Transverse colon (tissue), 4 donors: ENCODE data around the gene CLIP1. TPM values are rescaled to one million over a fixed set of nuclear protein-coding genes. Genes with fewer than 3 reads are reported as not detected.

Experiments used
- DNase-seq: peaks from one replicate; pipeline ENCODE4 v3.0.0-alpha.2; 2019
- H3K27ac ChIP-seq, 4 donors: fragments of 200-600 bp; sonication (generic); 2 replicates each; pipeline ENCODE4 v1.5.1; 2016 to 2018; ENCODE audit warnings: inconsistent platforms in 4 of 4
- H3K27me3 ChIP-seq: fragments of 200-600 bp; sonication (generic); 2 replicates; pipeline ENCODE4 v1.5.1; 2017; ENCODE audit warnings: inconsistent platforms
- H3K36me3 ChIP-seq, 4 donors: fragments of 200-600 bp; sonication (generic); 2 replicates each; pipeline ENCODE4 v1.5.1; 2017 to 2019; ENCODE audit warnings: inconsistent platforms in 4 of 4
- H3K4me1 ChIP-seq, 4 donors: fragments of 200-600 bp; sonication (generic); 2 replicates each; pipeline ENCODE4 v1.5.1; 2017 to 2020; ENCODE audit warnings: inconsistent platforms in 4 of 4
- H3K4me3 ChIP-seq, 4 donors: fragments of 200-600 bp; sonication (generic); 1 replicate in 1 of 4; 2 replicates in 3 of 4; pipeline versions ENCODE4 v1.5.1 to v1.6.1; 2017 to 2019; ENCODE audit warnings: inconsistent platforms in 4 of 4
- H3K9me3 ChIP-seq, 2 donors: fragments of 200-600 bp; sonication (generic); 2 replicates each; pipeline ENCODE4 v1.5.1; 2017 to 2019; ENCODE audit warnings: inconsistent platforms in 2 of 2
- CTCF ChIP-seq, 5 experiments: fragments of 200-600 bp in 3 of 5; fragments of 450-650 bp in 2 of 5; sonication (generic) in 3 of 5; IDR thresholded peaks; 1 replicate in 2 of 5; 2 replicates in 3 of 5; pipeline ENCODE4 v1.5.1; 2016 to 2017; ENCODE audit warnings: antibody characterized with exemption in 5 of 5, inconsistent platforms in 3 of 5, mild to moderate bottlenecking in 2 of 5, moderate library complexity in 1 of 5
- EP300 ChIP-seq: sonication (generic); formaldehyde crosslinking; IDR thresholded peaks from one replicate; pipeline ENCODE4 v1.6.1; 2017; ENCODE audit warnings: antibody characterized with exemption, low read depth
- POLR2A ChIP-seq: fragments of 450-650 bp; IDR thresholded peaks from one replicate; pipeline ENCODE4 v1.6.1; 2016; ENCODE audit warnings: antibody characterized with exemption, mild to moderate bottlenecking, moderate library complexity
- POLR2AphosphoS5 ChIP-seq, 3 donors: sonication (generic); formaldehyde crosslinking; IDR thresholded peaks; one replicate each; pipeline ENCODE4 v1.6.1; 2016; ENCODE audit warnings: antibody characterized with exemption in 3 of 3
- WGBS, 2 donors: methylation state at CpG; one replicate each; pipeline ENCODE4 v1.1.5; 2018; ENCODE audit warnings: low coverage in 1 of 2; 5-methylcytosine and 5-hydroxymethylcytosine counted together
- in situ Hi-C, 4 donors: fragments of 200-750 bp; cut with MboI; loops; one replicate each; pipeline versions ENCODE4 v1.15.0 to v1.15.1; 2017; ENCODE audit warnings: low sequenced_read_pairs in 3 of 4, low pct_ligation_motif_present in 1 of 4, low pct_unique_long_range_greater_than_20kb in 1 of 4
- intact Hi-C: fragments of 100-400 bp; cut with DNase I; formaldehyde crosslinking; loops from one replicate; pipeline ENCODE4 v1.15.1; 2023; ENCODE audit warnings: low total_unique reads
- total RNA-seq, 4 donors: library from RNA; depleted of rRNA; stranded (reverse); fragments of >200 nt; gene quantifications; one replicate each; pipeline ENCODE4 v1.1.0, GENCODE V29; 2016

CLIP1 gene
- total RNA-seq, 4 donors from 2014 or later, result 49.2 to 111 (median 88.6) TPM

- no peaks in the 10 kb centered on the region for H3K27me3 ChIP-seq
- peak overlapping the region; percentile 28 to 92 (median 64) for H3K27ac ChIP-seq
- H3K36me3 ChIP-seq, result no peaks in the 10 kb centered on the region
- peaks cover 15 to 33% (median 20%) of the 10 kb centered on the region in 4 donors for H3K4me1 ChIP-seq
- TF ChIP-seq EP300, result no peak
- TF ChIP-seq POLR2A, result no peak
- no peak for TF ChIP-seq POLR2AphosphoS5 (IDR thresholded peaks at IDR 0.05)
- TF ChIP-seq CTCF (IDR thresholded peaks at IDR 0.05), result no peak
- in situ Hi-C loops, result loop anchor here in 1 of 4 donors (10.0 kb wide), 1 partner anchor 68 kb away; no protein-coding TSS in a partner anchor
- no peak overlapping the region for H3K4me3 ChIP-seq
- no peak for DNase-seq
- WGBS, 2 donors, result 51 to 53% methylated on average over 3 of the region's 3 CpGs
- intact Hi-C loops, result no loop called here
- H3K9me3 ChIP-seq, result no peaks in the 10 kb centered on the region
These were observed 15.7 kb downstream of the CLIP1 start for GRCh38 chr12:122406701-122407164.

GRCh38 chr12:122403831-122404230 is 18.6 kb downstream of the CLIP1 start:
- 93 to 95% methylated on average over 4 to 12 of the region's 12 CpGs for WGBS, 2 donors
- Histone ChIP-seq H3K4me1 (peaks cover 22 to 44% (median 35%) of the 10 kb centered on the region in 4 donors), H3K27ac (peak overlapping the region in 3 of 4 donors; percentile 38 to 92 (median 89)), H3K9me3 (no peaks in the 10 kb centered on the region), H3K27me3 (no peaks in the 10 kb centered on the region), H3K36me3 (no peaks in the 10 kb centered on the region), H3K4me3 (no peak overlapping the region)
- intact Hi-C loops (no loop called here), in situ Hi-C loops (loop anchor here in 1 of 4 donors (10.0 kb wide), 1 partner anchor 71 kb away; no protein-coding TSS in a partner anchor)
- TF ChIP-seq EP300 (no peak), POLR2A (no peak), CTCF (IDR thresholded peaks at IDR 0.05) (no peak), POLR2AphosphoS5 (IDR thresholded peaks at IDR 0.05) (no peak)
- no peak for DNase-seq

GRCh38 chr12:122403115-122403770 is 19.2 kb downstream of the CLIP1 start:
- TF ChIP-seq CTCF (IDR thresholded peaks at IDR 0.05), result peak in 1 of 5 experiments; percentile 18
- no peak for TF ChIP-seq EP300
- in situ Hi-C loops (loop anchor here in 1 of 4 donors (10.0 kb wide), 1 partner anchor 72 kb away; no protein-coding TSS in a partner anchor), intact Hi-C loops (no loop called here)
- DNase-seq, result no peak
- Histone ChIP-seq H3K36me3 (no peaks in the 10 kb centered on the region), H3K27me3 (no peaks in the 10 kb centered on the region), H3K4me1 (peaks cover 22 to 44% (median 35%) of the 10 kb centered on the region in 4 donors), H3K4me3 (no peak overlapping the region), H3K27ac (peak overlapping the region in 3 of 4 donors; percentile 51 to 92 (median 89)), H3K9me3 (no peaks in the 10 kb centered on the region)
- WGBS, 2 donors, result 63 to 65% methylated on average over 3 to 6 of the region's 6 CpGs

DNA sequence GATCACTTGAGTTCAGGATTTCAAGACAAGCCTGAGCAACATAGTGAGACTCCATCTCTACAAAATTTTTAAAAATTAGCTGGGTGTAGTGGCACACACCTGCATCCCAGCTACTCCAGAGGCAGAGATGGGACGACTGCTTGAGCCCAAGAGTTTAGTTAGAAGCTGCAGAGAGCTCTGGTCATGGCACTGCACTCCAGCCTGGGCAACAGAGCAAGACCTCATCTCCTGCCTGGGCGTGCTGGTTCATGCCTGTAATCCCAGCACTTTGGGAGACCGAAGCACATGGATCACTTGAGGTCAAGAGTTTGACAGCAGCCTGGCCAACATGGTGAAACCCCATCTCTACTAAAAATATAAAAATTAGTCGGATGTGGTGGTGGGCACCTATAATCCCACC is 20.2 kb downstream of the CLIP1 start:
- Histone ChIP-seq H3K27me3 (no peaks in the 10 kb centered on the region), H3K9me3 (no peaks in the 10 kb centered on the region), H3K36me3 (no peaks in the 10 kb centered on the region), H3K27ac (peak overlapping the region in 3 of 4 donors; percentile 51 to 92 (median 89)), H3K4me1 (peaks cover 20 to 42% (median 34%) of the 10 kb centered on the region in 4 donors), H3K4me3 (no peak overlapping the region)
- TF ChIP-seq EP300 (no peak), POLR2AphosphoS5 (IDR thresholded peaks at IDR 0.05) (no peak), CTCF (IDR thresholded peaks at IDR 0.05) (no peak), POLR2A (no peak)
- no peak for DNase-seq
- in situ Hi-C loops (loop anchor here in 1 of 4 donors (10.0 kb wide), 1 partner anchor 73 kb away; no protein-coding TSS in a partner anchor), intact Hi-C loops (no loop called here)
- WGBS, 2 donors, result 88% methylated on average over 4 of the region's 4 CpGs; no CpG with 5 or more reads in 1 of the 2 donors
